GM06990 (cell line): ENCODE data around the gene CILP2.

ENCODE experiments used
- DNase-seq: peaks from one replicate; pipeline ENCODE4 v3.0.0-alpha.2; 2011; ENCODE audit not compliant: insufficient read length; ENCODE audit errors: extremely low read depth
- H3K27me3 ChIP-seq: replicated peaks from 2 replicates; pipeline ENCODE4 v1.6.0; 2011; ENCODE audit warnings: low read length; ENCODE audit not compliant: control insufficient read depth, insufficient read depth
- H3K36me3 ChIP-seq: 2 replicates; pipeline ENCODE4 v1.5.1; 2011; ENCODE audit warnings: low read length; ENCODE audit not compliant: control insufficient read depth, insufficient read depth
- H3K4me3 ChIP-seq: replicated peaks from 2 replicates; pipeline ENCODE4 v1.5.1; 2011; ENCODE audit warnings: low read depth, mild to moderate bottlenecking, control low read depth, low read length
- CTCF ChIP-seq: IDR thresholded peaks from 2 replicates; pipeline ENCODE4 v1.5.1; 2011; ENCODE audit warnings: low read length, control low read depth, mild to moderate bottlenecking, inconsistent platforms; ENCODE audit not compliant: insufficient read depth, poor library complexity, severe bottlenecking

Gene CILP2

GRCh38 chr19:19558636-19559035 lies 20.6 kb downstream of the CILP2 start:
- H3K36me3 ChIP-seq, result peaks cover 11% of the 10 kb centered on the region
- no peaks in the 10 kb centered on the region for H3K27me3 ChIP-seq
- no peak overlapping the region for H3K4me3 ChIP-seq
- no peak for TF ChIP-seq CTCF
- no peak for DNase-seq

- DNase-seq, result no peak
- no peak for TF ChIP-seq CTCF
- no peak overlapping the region for H3K4me3 ChIP-seq
- H3K27me3 ChIP-seq, result no peaks in the 10 kb centered on the region
- peaks cover 15% of the 10 kb centered on the region for H3K36me3 ChIP-seq
Observed at GRCh38 chr19:19559931-19560330, 21.9 kb downstream of the CILP2 start.

- Histone ChIP-seq H3K4me3 (no peak overlapping the region), H3K36me3 (peaks cover 18% of the 10 kb centered on the region), H3K27me3 (no peaks in the 10 kb centered on the region)
- TF ChIP-seq CTCF, result no peak
- no peak for DNase-seq
Observed at GRCh38 chr19:19561946-19562664, 24.0 kb downstream of the CILP2 start.

- no peak for DNase-seq
- no peak for TF ChIP-seq CTCF
- H3K27me3 ChIP-seq, result no peaks in the 10 kb centered on the region
- peaks cover 22% of the 10 kb centered on the region for H3K36me3 ChIP-seq
- H3K4me3 ChIP-seq, result no peak overlapping the region
Observed at GRCh38 chr19:19562665-19563347, 24.7 kb downstream of the CILP2 start.

- H3K4me3 ChIP-seq, result no peak overlapping the region
- H3K36me3 ChIP-seq, result peaks cover 23% of the 10 kb centered on the region
- DNase-seq, result no peak
- H3K27me3 ChIP-seq, result no peaks in the 10 kb centered on the region
- no peak for TF ChIP-seq CTCF
Observed at GRCh38 chr19:19563348-19563848, 25.3 kb downstream of the CILP2 start.
